HL-60 (cell line): ENCODE results near the gene MAGI3.

ENCODE experiments used
- CTCF ChIP-seq: IDR thresholded peaks from one replicate; pipeline ENCODE4 v1.5.1; 2011; ENCODE audit warnings: low read length, control low read depth, inconsistent platforms; ENCODE audit not compliant: insufficient read depth
- GABPA ChIP-seq: IDR thresholded peaks from 2 replicates; pipeline ENCODE4 v1.6.1; 2012; ENCODE audit warnings: low read depth

GRCh38 chr1:113684153-113684541 is 293.8 kb downstream of the MAGI3 start:
- no peak for TF ChIP-seq CTCF
- TF ChIP-seq GABPA: no peak
